Activated CD8-positive, alpha-beta T cell treated with anti-CD3 and anti-CD28 coated beads for 36 hours (primary cell): Measurements from ENCODE around the gene ZDHHC17. TPM values are rescaled to one million over a fixed set of nuclear protein-coding genes. Genes with fewer than 3 reads are reported as not detected.
"Not testable (repeated sequence)": the region's sequence is repeated elsewhere in the genome, so short reads cannot be mapped to it uniquely, and the experiment has no call there.

Experiments
- ATAC-seq: fragments of 200-7000 bp; cut with Tn5 transposase; one replicate; pipeline ENCODE4 v1.10.0; 2021; ENCODE audit warnings: mild to moderate bottlenecking, moderate library complexity
- CTCF ChIA-PET: fragments of 350-600 bp; sonication (Branson Sonifier 250); formaldehyde crosslinking; loops from one replicate; lab custom pipeline; 2021; ENCODE audit warnings: antibody characterized with exemption; lab: Charles Lee
- POLR2A ChIA-PET: fragments of 350-600 bp; sonication (Branson Sonifier 250); formaldehyde crosslinking; loops from one replicate; lab custom pipeline; 2021; ENCODE audit warnings: antibody characterized with exemption; lab: Charles Lee
- DNase-seq: peaks from one replicate; pipeline ENCODE4 v3.0.0-alpha.2; 2020
- H3K27ac Mint-ChIP-seq: one replicate; pipeline ENCODE4 v1.8.0; 2021; ENCODE audit warnings: mild to moderate bottlenecking, mixed read lengths
- H3K27me3 Mint-ChIP-seq: one replicate; pipeline ENCODE4 v1.8.0; 2021; ENCODE audit warnings: mixed read lengths
- H3K36me3 Mint-ChIP-seq: one replicate; pipeline ENCODE4 v1.8.0; 2021; ENCODE audit warnings: low read depth, mixed read lengths
- H3K4me1 Mint-ChIP-seq: one replicate; pipeline ENCODE4 v1.8.0; 2021; ENCODE audit warnings: low read depth, mixed read lengths
- H3K4me3 Mint-ChIP-seq: one replicate; pipeline ENCODE4 v1.8.0; 2021; ENCODE audit warnings: mild to moderate bottlenecking, moderate library complexity, mixed read lengths
- H3K9me3 Mint-ChIP-seq: one replicate; pipeline ENCODE4 v1.8.0; 2021; ENCODE audit warnings: mixed read lengths
- intact Hi-C: fragments of 100-400 bp; cut with micrococcal nuclease; formaldehyde crosslinking; loops from one replicate; pipeline ENCODE4 v1.10.0; 2022
- total RNA-seq, 2 experiments: library from RNA; stranded (reverse); gene quantifications; one replicate each; pipeline ENCODE4 v1.2.3, GENCODE V29; 2021
- TF ChIP-seq, protein P1 (sequence below): fragments of 200-600 bp; IDR thresholded peaks from one replicate; pipeline ENCODE4 v1.8.0; 2022; ENCODE audit warnings: antibody characterized with exemption, mild to moderate bottlenecking

The ZDHHC17 gene
- total RNA-seq, 2 experiments from 2014 or later: 20.8 to 22.4 TPM

DNA sequence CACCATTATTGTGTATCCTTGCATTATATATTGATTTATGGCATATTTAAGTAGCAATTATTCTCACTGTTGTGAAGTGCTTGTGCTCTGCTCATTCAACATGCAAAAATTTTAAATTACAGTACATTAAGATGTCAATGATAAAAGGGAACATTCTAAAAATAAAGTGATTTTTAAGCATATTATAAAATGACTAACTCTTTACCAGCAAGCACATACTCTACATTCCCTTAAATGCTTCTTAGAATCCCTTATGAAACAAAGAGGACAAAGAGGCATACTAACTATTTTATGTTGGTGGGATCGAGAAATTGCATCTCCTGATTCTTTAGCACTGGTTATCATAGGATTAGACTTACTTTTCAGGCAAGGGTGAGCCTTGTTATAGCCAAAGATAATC is 46.6 kb upstream of the ZDHHC17 start:
- intact Hi-C loops: no loop called here
- Mint-ChIP-seq H3K9me3 (no peaks in the 10 kb centered on the region), H3K4me1 (no peaks in the 10 kb centered on the region), H3K4me3 (no peak overlapping the region), H3K27me3 (no peaks in the 10 kb centered on the region), H3K27ac (no peak overlapping the region), H3K36me3 (no peaks in the 10 kb centered on the region)
- TF ChIP-seq, protein P1, sequence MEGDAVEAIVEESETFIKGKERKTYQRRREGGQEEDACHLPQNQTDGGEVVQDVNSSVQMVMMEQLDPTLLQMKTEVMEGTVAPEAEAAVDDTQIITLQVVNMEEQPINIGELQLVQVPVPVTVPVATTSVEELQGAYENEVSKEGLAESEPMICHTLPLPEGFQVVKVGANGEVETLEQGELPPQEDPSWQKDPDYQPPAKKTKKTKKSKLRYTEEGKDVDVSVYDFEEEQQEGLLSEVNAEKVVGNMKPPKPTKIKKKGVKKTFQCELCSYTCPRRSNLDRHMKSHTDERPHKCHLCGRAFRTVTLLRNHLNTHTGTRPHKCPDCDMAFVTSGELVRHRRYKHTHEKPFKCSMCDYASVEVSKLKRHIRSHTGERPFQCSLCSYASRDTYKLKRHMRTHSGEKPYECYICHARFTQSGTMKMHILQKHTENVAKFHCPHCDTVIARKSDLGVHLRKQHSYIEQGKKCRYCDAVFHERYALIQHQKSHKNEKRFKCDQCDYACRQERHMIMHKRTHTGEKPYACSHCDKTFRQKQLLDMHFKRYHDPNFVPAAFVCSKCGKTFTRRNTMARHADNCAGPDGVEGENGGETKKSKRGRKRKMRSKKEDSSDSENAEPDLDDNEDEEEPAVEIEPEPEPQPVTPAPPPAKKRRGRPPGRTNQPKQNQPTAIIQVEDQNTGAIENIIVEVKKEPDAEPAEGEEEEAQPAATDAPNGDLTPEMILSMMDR: no peak
- ChIA-PET POLR2A (no interaction called here), CTCF (no interaction called here)
- ATAC-seq: no peak
- DNase-seq: no peak

DNA sequence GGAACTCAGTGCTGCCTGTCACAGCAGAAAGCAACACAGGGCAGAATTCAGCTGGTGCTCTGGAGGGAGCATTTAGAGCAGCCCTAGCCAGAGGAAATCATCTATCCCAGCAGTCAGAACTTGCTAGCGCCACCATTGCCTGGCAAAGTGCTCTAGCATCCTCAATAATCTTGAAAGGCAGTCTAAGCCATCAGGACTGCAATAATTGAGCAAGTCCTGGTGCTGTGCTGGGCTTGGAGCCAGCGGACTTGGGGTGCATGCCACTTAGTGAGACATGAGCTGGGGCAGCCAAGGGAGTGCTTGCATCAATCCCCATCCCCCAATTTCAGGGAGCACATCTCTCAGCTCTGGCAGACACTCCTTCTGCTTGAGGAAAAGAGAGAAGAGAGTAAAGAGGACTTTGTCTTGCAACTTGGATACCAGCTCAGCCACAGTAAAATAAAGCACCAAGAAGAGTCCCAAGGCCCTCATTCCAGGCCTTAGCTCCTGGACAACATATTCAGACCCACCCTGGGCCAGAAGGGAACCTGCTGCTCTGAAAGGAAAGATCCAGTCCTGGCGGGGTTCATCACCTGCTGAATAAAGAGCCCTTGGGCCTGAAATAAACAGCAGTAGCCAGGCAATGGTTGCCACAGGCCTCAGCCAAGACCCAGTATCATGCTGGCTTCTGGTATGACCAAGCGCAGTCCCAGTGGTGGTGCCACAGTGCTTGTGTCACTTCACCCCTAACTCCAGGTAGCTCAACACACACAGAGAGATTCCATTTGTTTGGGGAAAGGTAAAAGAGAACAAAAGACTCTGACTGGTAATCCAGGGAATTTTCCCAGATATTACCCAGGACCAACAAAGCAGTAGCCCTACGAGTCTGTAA is 44.5 kb upstream of the ZDHHC17 start:
- DNase-seq (no peak), ATAC-seq (no peak)
- Mint-ChIP-seq H3K36me3 (no peaks in the 10 kb centered on the region), H3K27ac (no peak overlapping the region), H3K9me3 (no peaks in the 10 kb centered on the region), H3K4me3 (no peak overlapping the region), H3K27me3 (no peaks in the 10 kb centered on the region), H3K4me1 (no peaks in the 10 kb centered on the region)
- TF ChIP-seq, protein P1: no peak
- intact Hi-C loops: no loop called here
- ChIA-PET POLR2A (no interaction called here), CTCF (no interaction called here)

DNA sequence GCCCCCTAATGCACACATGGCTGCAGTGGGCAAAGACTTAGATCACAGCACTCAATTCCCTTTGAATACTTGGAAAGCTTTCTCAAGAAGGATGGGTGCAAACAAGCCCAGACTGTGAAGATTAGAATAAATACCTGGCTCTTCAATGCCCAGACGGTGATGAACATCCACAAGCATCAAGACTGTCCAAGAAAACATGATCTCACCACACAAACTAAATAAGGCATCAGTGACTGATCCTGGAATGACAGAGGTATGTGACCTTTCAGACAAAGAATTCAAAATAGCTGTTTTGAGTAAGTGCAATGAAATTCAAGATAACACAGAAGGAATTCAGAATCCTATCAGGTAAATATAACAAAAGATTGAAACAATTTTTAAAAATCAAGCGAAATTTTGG is 43.8 kb upstream of the ZDHHC17 start:
- TF ChIP-seq, protein P1: no peak
- ChIA-PET CTCF (no interaction called here), POLR2A (no interaction called here)
- ATAC-seq: no peak
- H3K27ac Mint-ChIP-seq: no peak overlapping the region
- H3K27me3 Mint-ChIP-seq: no peaks in the 10 kb centered on the region
- H3K36me3 Mint-ChIP-seq: no peaks in the 10 kb centered on the region
- H3K9me3 Mint-ChIP-seq: no peaks in the 10 kb centered on the region
- no peaks in the 10 kb centered on the region for H3K4me1 Mint-ChIP-seq
- DNase-seq: no peak
- no peak overlapping the region for H3K4me3 Mint-ChIP-seq
- intact Hi-C loops: no loop called here

DNA sequence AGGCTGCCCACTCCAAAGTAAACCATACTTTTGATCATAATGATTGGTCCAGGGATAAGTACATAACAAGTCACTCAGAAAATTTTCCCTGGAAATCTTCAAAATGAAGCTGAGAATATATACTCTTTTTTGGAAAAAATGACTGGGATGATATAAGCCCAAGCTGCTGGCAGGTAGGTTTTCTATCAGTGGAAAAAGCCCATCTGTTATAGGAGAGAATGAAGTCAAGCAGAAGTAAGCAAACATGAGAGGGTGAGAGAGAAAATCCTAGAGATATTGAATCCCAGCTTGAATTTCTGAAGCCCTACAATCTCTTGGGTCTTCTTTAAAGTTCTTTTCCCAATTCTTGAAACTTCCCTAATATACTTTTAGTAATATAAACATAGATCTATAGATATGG is 37.3 kb upstream of the ZDHHC17 start:
- TF ChIP-seq, protein P1: no peak
- DNase-seq (no peak), ATAC-seq (no peak)
- intact Hi-C loops: no loop called here
- Mint-ChIP-seq H3K27ac (no peak overlapping the region), H3K36me3 (no peaks in the 10 kb centered on the region), H3K4me3 (no peak overlapping the region), H3K4me1 (no peaks in the 10 kb centered on the region), H3K9me3 (no peaks in the 10 kb centered on the region), H3K27me3 (no peaks in the 10 kb centered on the region)
- ChIA-PET POLR2A (interaction anchor here (0.5 to 0.6 kb wide), 2 partner anchors 45 to 1483 kb away, joined by 3 to 4 read pairs; no protein-coding TSS in a partner anchor), CTCF (interaction anchor here (0.6 kb wide), 1 partner anchor 549 kb away, joined by 3 read pairs; no protein-coding TSS in a partner anchor)

DNA sequence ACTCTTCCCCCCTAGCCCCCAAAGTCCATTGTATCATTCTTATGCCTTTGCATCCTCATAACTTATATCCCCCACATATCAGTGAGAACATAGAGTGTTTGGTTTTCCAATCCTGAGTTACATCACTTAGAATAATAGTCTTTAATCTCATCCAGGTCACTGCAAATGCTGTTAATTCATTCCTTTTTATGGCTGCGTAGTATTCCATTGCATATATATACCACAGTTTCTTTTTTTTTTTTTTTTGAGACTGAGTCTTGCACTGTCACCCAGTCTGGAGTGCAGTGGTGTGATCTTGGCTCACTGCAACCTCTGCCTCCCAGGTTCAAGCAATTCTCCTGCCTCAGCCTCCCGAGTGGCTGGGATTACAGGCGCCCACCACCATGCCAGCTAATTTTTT is 31.7 kb upstream of the ZDHHC17 start:
- CTCF ChIA-PET, ATAC-seq, DNase-seq, intact Hi-C loops, H3K4me3 Mint-ChIP-seq, H3K27ac Mint-ChIP-seq, H3K36me3 Mint-ChIP-seq, POLR2A ChIA-PET, H3K27me3 Mint-ChIP-seq, H3K4me1 Mint-ChIP-seq: not testable (repeated sequence)
- H3K9me3 Mint-ChIP-seq: peaks cover 11% of the 10 kb centered on the region

DNA sequence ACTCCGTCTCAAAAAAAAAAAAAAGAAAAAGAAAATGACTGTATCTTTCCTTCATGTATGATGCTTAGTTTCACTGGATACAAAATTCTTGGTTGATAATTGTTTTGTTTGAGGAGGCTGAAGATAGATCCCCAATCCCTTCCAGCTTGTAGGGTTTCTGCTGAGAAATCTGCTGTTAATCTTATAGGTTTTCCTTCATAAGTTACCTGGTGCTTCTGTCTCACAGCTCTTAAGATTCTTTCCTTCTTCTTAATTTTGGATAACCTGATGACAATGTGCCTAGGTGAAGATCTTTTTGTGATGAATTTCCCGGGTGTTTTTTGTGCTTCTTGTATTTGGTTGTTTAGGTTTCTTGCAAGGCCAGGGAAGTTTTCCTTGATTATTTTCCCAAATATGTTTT is 26.2 kb upstream of the ZDHHC17 start:
- CTCF ChIA-PET: interaction anchor here (1.6 kb wide), 1 partner anchor 69 kb away, joined by 3 read pairs; no protein-coding TSS in a partner anchor
- H3K27ac Mint-ChIP-seq, H3K4me1 Mint-ChIP-seq, ATAC-seq, intact Hi-C loops, H3K36me3 Mint-ChIP-seq, H3K4me3 Mint-ChIP-seq, H3K27me3 Mint-ChIP-seq, POLR2A ChIA-PET, DNase-seq: not testable (repeated sequence)
- peaks cover 19% of the 10 kb centered on the region for H3K9me3 Mint-ChIP-seq
